H9 (cell line): ENCODE results near the gene STRIT1. TPM values are rescaled to one million over a fixed set of nuclear protein-coding genes. Genes with fewer than 3 reads are reported as not detected.

Experiments
- DNase-seq: peaks from one replicate; pipeline ENCODE4 v3.0.0-alpha.2; 2017
- H2AFZ ChIP-seq: one replicate; pipeline ENCODE4 v1.6.1; 2013; ENCODE audit warnings: mild to moderate bottlenecking, low read length, control low read depth, moderate library complexity
- H2AK5ac ChIP-seq: 2 replicates; pipeline ENCODE4 v1.6.1; 2013; ENCODE audit warnings: low read length, control low read depth, mixed read lengths; ENCODE audit not compliant: insufficient read length
- H2BK120ac ChIP-seq: one replicate; pipeline ENCODE4 v1.6.1; 2013; ENCODE audit warnings: low read depth, mild to moderate bottlenecking, low read length, control low read depth, inconsistent platforms; ENCODE audit not compliant: poor library complexity, severe bottlenecking
- H2BK12ac ChIP-seq: 2 replicates; pipeline ENCODE4 v1.6.1; 2013; ENCODE audit warnings: low read length, control low read depth, mixed read lengths, low read depth; ENCODE audit not compliant: insufficient read length
- H2BK15ac ChIP-seq: 2 replicates; pipeline ENCODE4 v1.6.1; 2013; ENCODE audit warnings: low read depth, low read length, control low read depth
- H2BK20ac ChIP-seq: one replicate; pipeline ENCODE4 v1.6.1; 2013; ENCODE audit warnings: low read depth, mild to moderate bottlenecking, low read length, control low read depth, inconsistent platforms; ENCODE audit not compliant: poor library complexity, severe bottlenecking
- H2BK5ac ChIP-seq: 2 replicates; pipeline ENCODE4 v1.6.1; 2013; ENCODE audit warnings: low read length, control low read depth, mixed read lengths; ENCODE audit not compliant: insufficient read length
- H3K14ac ChIP-seq: 2 replicates; pipeline ENCODE4 v1.6.1; 2013; ENCODE audit warnings: low read length, control low read depth; ENCODE audit not compliant: insufficient read depth
- H3K18ac ChIP-seq: 2 replicates; pipeline ENCODE4 v1.6.1; 2013; ENCODE audit warnings: low read depth, mild to moderate bottlenecking, mixed read lengths, low read length, control low read depth; ENCODE audit not compliant: insufficient read length
- H3K23ac ChIP-seq: 2 replicates; pipeline ENCODE4 v1.6.1; 2013; ENCODE audit warnings: low read length, control low read depth, mixed read lengths, low read depth; ENCODE audit not compliant: insufficient read length
- H3K23me2 ChIP-seq: 2 replicates; pipeline ENCODE4 v1.6.1; 2013; ENCODE audit warnings: low read depth, mild to moderate bottlenecking, mixed read lengths, low read length, control low read depth; ENCODE audit not compliant: insufficient read length, poor library complexity, severe bottlenecking
- H3K27ac ChIP-seq: 2 replicates; pipeline ENCODE4 v1.5.1; 2013; ENCODE audit warnings: low read length, control low read depth, mixed read lengths, low read depth; ENCODE audit not compliant: insufficient read length
- H3K27me3 ChIP-seq: 2 replicates; pipeline ENCODE4 v1.6.1; 2013; ENCODE audit warnings: low read length, control low read depth, inconsistent platforms; ENCODE audit not compliant: insufficient read depth
- H3K4ac ChIP-seq: 2 replicates; pipeline ENCODE4 v1.6.1; 2013; ENCODE audit warnings: low read depth, mild to moderate bottlenecking, control low read depth, inconsistent platforms, low read length, moderate library complexity
- H3K4me1 ChIP-seq: 2 replicates; pipeline ENCODE4 v1.6.1; 2013; ENCODE audit warnings: low read length, control low read depth, inconsistent platforms; ENCODE audit not compliant: insufficient read depth
- H3K4me2 ChIP-seq: 2 replicates; pipeline ENCODE4 v1.6.1; 2013; ENCODE audit warnings: low read length, control low read depth, mixed read lengths; ENCODE audit not compliant: insufficient read length, insufficient read depth
- H3K56ac ChIP-seq: 2 replicates; pipeline ENCODE4 v1.6.1; 2013; ENCODE audit warnings: low read depth, mild to moderate bottlenecking, mixed read lengths, low read length, control low read depth; ENCODE audit not compliant: insufficient read length
- H3K79me1 ChIP-seq: 2 replicates; pipeline ENCODE4 v1.6.1; 2013; ENCODE audit warnings: low read depth, mild to moderate bottlenecking, moderate library complexity, low read length, control low read depth, inconsistent platforms; ENCODE audit not compliant: insufficient read depth, poor library complexity, severe bottlenecking
- H3K79me2 ChIP-seq: 2 replicates; pipeline ENCODE4 v1.6.1; 2013; ENCODE audit warnings: low read length, control low read depth, inconsistent platforms; ENCODE audit not compliant: insufficient read depth
- H3K9ac ChIP-seq: 2 replicates; pipeline ENCODE4 v1.6.1; 2013; ENCODE audit warnings: low read length, control low read depth, mixed read lengths; ENCODE audit not compliant: insufficient read length; ENCODE audit errors: extremely low read depth
- H3K9me3 ChIP-seq: one replicate; pipeline ENCODE4 v1.6.1; 2013; ENCODE audit warnings: low read depth, low read length, inconsistent platforms; ENCODE audit not compliant: control insufficient read depth
- H3T11ph ChIP-seq: one replicate; pipeline ENCODE4 v1.6.1; 2013; ENCODE audit warnings: mild to moderate bottlenecking, low read length, control low read depth, inconsistent platforms
- H4K20me1 ChIP-seq: one replicate; pipeline ENCODE4 v1.6.1; 2013; ENCODE audit not compliant: control insufficient read depth, insufficient read length, insufficient read depth
- H4K5ac ChIP-seq: 2 replicates; pipeline ENCODE4 v1.6.1; 2013; ENCODE audit warnings: low read depth, mild to moderate bottlenecking, mixed read lengths, low read length, control low read depth; ENCODE audit not compliant: insufficient read length
- H4K8ac ChIP-seq: replicated peaks from 2 replicates; pipeline ENCODE4 v1.6.1; 2013; ENCODE audit warnings: low read length, control low read depth, mixed read lengths, low read depth; ENCODE audit not compliant: insufficient read length
- H4K91ac ChIP-seq: 2 replicates; pipeline ENCODE4 v1.6.1; 2013; ENCODE audit warnings: low read depth, mild to moderate bottlenecking, moderate library complexity, mixed read lengths, low read length, control low read depth; ENCODE audit not compliant: insufficient read length
- H3K27ac Mint-ChIP-seq, 3 experiments: 2 replicates in 2 of 3; 3 replicates in 1 of 3; pipeline ENCODE4 v1.8.0; 2020 to 2021; ENCODE audit warnings: mixed read lengths in 3 of 3, mild to moderate bottlenecking in 1 of 3, moderate library complexity in 1 of 3
- H3K27me3 Mint-ChIP-seq: 2 replicates; pipeline ENCODE4 v1.8.0; 2021; ENCODE audit warnings: low read depth, mild to moderate bottlenecking, moderate library complexity, mixed read lengths
- H3K36me3 Mint-ChIP-seq, 3 experiments: 2 replicates in 2 of 3; 3 replicates in 1 of 3; pipeline ENCODE4 v1.8.0; 2020 to 2021; ENCODE audit warnings: low read depth in 3 of 3, mixed read lengths in 3 of 3; ENCODE audit not compliant: insufficient read depth in 1 of 3
- H3K4me1 Mint-ChIP-seq, 2 experiments: 2 replicates each; pipeline ENCODE4 v1.8.0; 2020; ENCODE audit warnings: mixed read lengths in 2 of 2
- H3K4me3 Mint-ChIP-seq, 2 experiments: 2 replicates in 1 of 2; 3 replicates in 1 of 2; pipeline ENCODE4 v1.8.0; 2020 to 2021; ENCODE audit warnings: mild to moderate bottlenecking in 2 of 2, mixed read lengths in 2 of 2, moderate library complexity in 1 of 2
- H3K9me3 Mint-ChIP-seq, 2 experiments: 2 replicates in 1 of 2; 3 replicates in 1 of 2; pipeline ENCODE4 v1.8.0; 2020; ENCODE audit warnings: mild to moderate bottlenecking in 2 of 2, mixed read lengths in 2 of 2, moderate library complexity in 1 of 2
- CTCF ChIP-seq: fragments of 200-600 bp; sonication (generic); conservative IDR thresholded peaks from 3 replicates; pipeline ENCODE4 v1.8.0; 2021; ENCODE audit warnings: antibody characterized with exemption, mild to moderate bottlenecking
- WGBS: extraction: QIAGEN DNeasy Blood & Tissue Kit; methylation state at CpG from one replicate; pipeline ENCODE4 v1.1.7; 2013; ENCODE audit warnings: missing lambda C conversion rate, low lambda C conversion rate, mixed read lengths; ENCODE audit not compliant: insufficient read length; ENCODE audit errors: extremely low coverage; 5-methylcytosine and 5-hydroxymethylcytosine counted together
- total RNA-seq: library from RNA; stranded (reverse); gene quantifications from 2 replicates; pipeline ENCODE4 v1.2.1, GENCODE V29; 2021

The STRIT1 gene
- total RNA-seq, 1 experiment from 2014 or later = not detected

DNA sequence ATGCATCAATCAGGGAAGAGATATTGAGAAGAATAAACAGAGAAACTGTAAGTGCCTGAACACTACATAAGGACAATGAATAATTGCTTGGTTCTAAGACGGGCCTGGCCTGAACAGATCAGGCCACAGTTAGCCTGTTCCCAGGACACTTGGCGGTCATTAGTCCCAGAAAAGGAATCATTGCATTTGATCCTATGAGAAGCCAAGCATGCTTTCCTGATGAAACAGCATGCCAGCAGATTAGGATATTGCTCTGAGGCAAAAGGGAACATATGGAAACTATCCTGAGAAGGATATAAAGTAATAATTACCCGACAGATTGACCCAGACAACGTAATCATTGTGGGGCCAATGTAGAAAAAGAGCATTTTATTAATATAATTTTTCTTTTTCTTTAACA lies 51.9 kb downstream of the STRIT1 start:
- Histone ChIP-seq H2BK120ac (no peak overlapping the region), H4K20me1 (no peaks in the 10 kb centered on the region), H2AK5ac (no peak overlapping the region), H3K4ac (no peak overlapping the region), H2BK12ac (no peak overlapping the region), H3K79me2 (no peaks in the 10 kb centered on the region), H3T11ph (no peak overlapping the region), H3K27me3 (no peaks in the 10 kb centered on the region), H3K9ac (no peak overlapping the region), H2AFZ (no peak overlapping the region), H3K27ac (no peak overlapping the region), H3K14ac (no peak overlapping the region), H3K23ac (no peak overlapping the region), H2BK5ac (no peak overlapping the region), H3K4me2 (no peak overlapping the region), H3K18ac (no peak overlapping the region), H3K79me1 (no peaks in the 10 kb centered on the region), H3K4me1 (no peaks in the 10 kb centered on the region), H4K8ac (no peak overlapping the region), H3K9me3 (no peaks in the 10 kb centered on the region), H3K56ac (no peak overlapping the region), H3K23me2 (no peaks in the 10 kb centered on the region), H2BK20ac (no peak overlapping the region), H4K5ac (no peak overlapping the region), H4K91ac (no peak overlapping the region), H2BK15ac (no peak overlapping the region)
- H3K4me1 Mint-ChIP-seq = no peaks in the 10 kb centered on the region
- no CpG with 5 or more reads among the region's 4 CpGs for WGBS
- DNase-seq = no peak
- no peak overlapping the region for H3K27ac Mint-ChIP-seq
- no peak for TF ChIP-seq CTCF
- H3K36me3 Mint-ChIP-seq = peaks cover 0 to 23% (median 0%) of the 10 kb centered on the region in 3 experiments; a peak in 3 of 7 replicates
- H3K27me3 Mint-ChIP-seq = no peaks in the 10 kb centered on the region
- H3K9me3 Mint-ChIP-seq = no peaks in the 10 kb centered on the region
- H3K4me3 Mint-ChIP-seq = no peak overlapping the region

Other genes starting within 250 kb of the STRIT1 start
- gene MME, start 213.4 kb downstream of the STRIT1 start, total RNA-seq = 14.6 and 16.4 TPM in 2 replicates